Fibroblast of lung (primary cell): ENCODE measurements around the gene COL27A1. TPM values are rescaled to one million over a fixed set of nuclear protein-coding genes. Genes with fewer than 3 reads are reported as not detected.

Experiments used
- DNase-seq, 2 donors: peaks; one replicate each; pipeline versions ENCODE4 v3.0.0 to v3.0.0-alpha.2; 2010; ENCODE audit warnings: low read depth in 2 of 2
- H2AFZ ChIP-seq: 2 replicates; pipeline ENCODE4 v1.5.1; 2012; ENCODE audit warnings: low read length, control low read depth, inconsistent platforms
- H3K27ac ChIP-seq: 2 replicates; pipeline ENCODE4 v1.5.1; 2011; ENCODE audit warnings: low read length, control low read depth; ENCODE audit not compliant: insufficient read depth
- H3K27me3 ChIP-seq: 2 replicates; pipeline ENCODE4 v1.5.1; 2011; ENCODE audit warnings: mild to moderate bottlenecking, low read length; ENCODE audit not compliant: control insufficient read depth, insufficient read depth
- H3K36me3 ChIP-seq: 2 replicates; pipeline ENCODE4 v1.5.1; 2011; ENCODE audit warnings: low read length; ENCODE audit not compliant: control insufficient read depth, insufficient read depth
- H3K4me1 ChIP-seq: 2 replicates; pipeline ENCODE4 v1.5.1; 2011; ENCODE audit warnings: low read length; ENCODE audit not compliant: control insufficient read depth, insufficient read depth; ENCODE audit errors: extremely low read depth
- H3K4me2 ChIP-seq: 2 replicates; pipeline ENCODE4 v1.5.1; 2011; ENCODE audit warnings: low read length, control low read depth; ENCODE audit not compliant: insufficient read depth; ENCODE audit errors: extremely low read depth
- H3K4me3 ChIP-seq, 4 experiments: fragments of 200-600 bp in 1 of 4; sonication (generic) in 1 of 4; replicated peaks in 1 of 4; 2 replicates each; pipeline ENCODE4 v1.5.1; 2011 to 2016; ENCODE audit warnings: low read length in 4 of 4, low read depth in 3 of 4, mild to moderate bottlenecking in 3 of 4, control low read depth in 2 of 4, inconsistent platforms in 1 of 4, mixed read lengths in 1 of 4; ENCODE audit not compliant: insufficient read depth in 1 of 4; ENCODE audit errors: control extremely low read depth in 1 of 4
- H3K79me2 ChIP-seq: 2 replicates; pipeline ENCODE4 v1.5.1; 2012; ENCODE audit warnings: mild to moderate bottlenecking, low read length, inconsistent platforms; ENCODE audit not compliant: control insufficient read depth, insufficient read depth
- H3K9ac ChIP-seq: 2 replicates; pipeline ENCODE4 v1.5.1; 2011; ENCODE audit warnings: mild to moderate bottlenecking, low read length, control low read depth; ENCODE audit not compliant: insufficient read depth
- H3K9me3 ChIP-seq: 2 replicates; pipeline ENCODE4 v1.5.1; 2012; ENCODE audit warnings: low read depth, low read length; ENCODE audit not compliant: control insufficient read depth, insufficient read depth
- H4K20me1 ChIP-seq: 2 replicates; pipeline ENCODE4 v1.5.1; 2011; ENCODE audit warnings: low read length; ENCODE audit not compliant: control insufficient read depth, insufficient read depth; ENCODE audit errors: extremely low read depth
- CTCF ChIP-seq, 2 donors: IDR thresholded peaks in 1 of 2; conservative IDR thresholded peaks in 1 of 2; 1 replicate in 1 of 2; 2 replicates in 1 of 2; pipeline ENCODE4 v1.5.1; 2011 to 2012; ENCODE audit warnings: low read length in 2 of 2, control low read depth in 1 of 2, inconsistent platforms in 1 of 2, low read depth in 1 of 2, mild to moderate bottlenecking in 1 of 2
- EZH2 ChIP-seq: IDR thresholded peaks from 2 replicates; pipeline ENCODE4 v1.5.1; 2012; ENCODE audit warnings: low read length, control low read depth, mild to moderate bottlenecking; ENCODE audit errors: missing control alignments
- polyA plus RNA-seq, 2 donors: library from polyadenylated mRNA; depleted of rRNA in 1 of 2; stranded (reverse) in 1 of 2; unstranded in 1 of 2; fragments of >200 nt; gene quantifications; 2 replicates each; pipeline ENCODE4 v1.2.1, GENCODE V29; 2011 to 2012; ENCODE audit warnings: missing spikeins in 1 of 2
- total RNA-seq: library from RNA; depleted of rRNA; stranded (reverse); fragments of >200 nt; gene quantifications from 2 replicates; pipeline ENCODE4 v1.2.1, GENCODE V29; 2014

The COL27A1 gene
- total and polyA plus RNA-seq, 2 donors (not counting 1 experiment from before 2014, with no cell fraction given): 2.4 to 5.4 TPM

DNA sequence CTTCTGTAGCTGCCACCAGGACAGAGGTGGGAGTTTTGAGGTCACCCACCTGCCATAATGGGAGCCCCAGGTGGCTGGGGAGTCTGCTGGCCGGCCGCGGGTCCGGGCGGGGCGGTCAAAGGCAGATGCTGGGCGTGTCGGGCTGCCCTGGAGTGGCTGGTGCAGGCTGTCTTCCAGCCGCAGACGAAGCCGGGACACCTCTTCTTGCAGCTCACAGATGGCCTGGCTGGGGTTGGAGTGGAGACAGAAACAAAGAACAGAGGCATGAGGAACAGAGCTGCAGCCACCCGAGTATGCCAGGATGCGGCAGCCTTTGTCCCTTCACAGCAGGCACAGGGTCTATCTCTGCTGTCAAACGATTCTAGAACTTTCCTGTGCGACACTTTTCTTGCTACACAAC is 192.3 kb downstream of the COL27A1 start:
- H2AFZ ChIP-seq: no peak overlapping the region

DNA sequence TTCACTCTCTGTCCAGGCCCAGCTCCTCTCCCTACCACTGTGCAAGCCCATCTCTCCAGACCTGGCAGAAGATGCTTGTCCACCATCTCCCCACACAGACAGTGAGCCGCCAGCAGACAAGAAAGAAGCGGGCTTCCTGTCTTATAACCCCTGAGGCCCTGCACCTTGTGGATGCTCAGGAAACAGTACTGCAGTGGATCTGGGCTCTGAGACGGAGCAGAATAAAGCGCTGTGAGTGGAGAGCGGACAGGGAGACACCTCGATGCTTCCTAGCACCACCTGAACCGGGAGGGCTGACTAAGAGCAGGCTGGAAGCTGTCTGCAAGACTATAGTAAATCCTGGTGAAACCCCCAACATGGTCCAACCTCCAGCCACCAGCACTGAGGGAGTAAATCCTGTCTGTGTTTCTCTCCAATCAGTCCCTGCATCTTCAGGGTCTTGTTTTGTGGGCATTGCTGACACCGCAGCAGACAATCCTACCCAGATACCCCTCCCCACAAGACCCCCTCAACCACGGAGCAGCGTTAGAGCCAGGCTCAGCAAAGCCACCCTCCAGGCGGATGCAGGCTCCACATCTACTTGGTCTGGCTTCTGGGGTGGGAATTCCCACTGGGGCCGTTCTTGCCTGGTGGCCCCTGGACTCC is 193.0 kb downstream of the COL27A1 start:
- Histone ChIP-seq H2AFZ (no peak overlapping the region), H3K27me3 (no peaks in the 10 kb centered on the region), H4K20me1 (no peaks in the 10 kb centered on the region), H3K79me2 (no peaks in the 10 kb centered on the region), H3K27ac (peak overlapping the region; percentile 62), H3K4me2 (peak overlapping the region; percentile 8), H3K36me3 (peaks cover 20% of the 10 kb centered on the region), H3K9ac (no peak overlapping the region), H3K9me3 (no peaks in the 10 kb centered on the region), H3K4me3 (no peak overlapping the region), H3K4me1 (peaks cover 13% of the 10 kb centered on the region)
- DNase-seq: no peak
- TF ChIP-seq EZH2 (no peak), CTCF (conservative IDR thresholded peaks at IDR 0.05 in 1 of 2, IDR thresholded peaks at IDR 0.05 in 1 of 2; ENCODE audit: low read depth in 1 of 2, low read length in 2 of 2) (no peak)

More for the DNA sequence above, 192.3 kb downstream of the COL27A1 start:
- Histone ChIP-seq H3K9ac (no peak overlapping the region), H3K4me2 (no peak overlapping the region), H3K27me3 (no peaks in the 10 kb centered on the region), H3K27ac (no peak overlapping the region), H3K4me1 (peaks cover 13% of the 10 kb centered on the region), H3K79me2 (no peaks in the 10 kb centered on the region), H4K20me1 (no peaks in the 10 kb centered on the region), H3K36me3 (peaks cover 24% of the 10 kb centered on the region), H3K9me3 (no peaks in the 10 kb centered on the region), H3K4me3 (no peak overlapping the region)
- DNase-seq: no peak
- TF ChIP-seq CTCF (conservative IDR thresholded peaks at IDR 0.05 in 1 of 2, IDR thresholded peaks at IDR 0.05 in 1 of 2; ENCODE audit: low read depth in 1 of 2, low read length in 2 of 2): no peak
- no peak for TF ChIP-seq EZH2

- H3K4me2 ChIP-seq: peak overlapping the region; percentile 2
- peaks cover 20% of the 10 kb centered on the region for H3K36me3 ChIP-seq
- no peak overlapping the region for H2AFZ ChIP-seq
- no peaks in the 10 kb centered on the region for H3K79me2 ChIP-seq
- TF ChIP-seq EZH2 (no peak), CTCF (conservative IDR thresholded peaks at IDR 0.05 in 1 of 2, IDR thresholded peaks at IDR 0.05 in 1 of 2; ENCODE audit: low read depth in 1 of 2, low read length in 2 of 2) (no peak)
- no peak overlapping the region for H3K9ac ChIP-seq
- H3K27me3 ChIP-seq: no peaks in the 10 kb centered on the region
- peak; percentile 97 to 100 for DNase-seq
- H3K4me1 ChIP-seq: peaks cover 13% of the 10 kb centered on the region
- H3K27ac ChIP-seq: peak overlapping the region; percentile 62
- no peaks in the 10 kb centered on the region for H3K9me3 ChIP-seq
- H3K4me3 ChIP-seq: no peak overlapping the region
- H4K20me1 ChIP-seq: no peaks in the 10 kb centered on the region
Observed at GRCh38 chr9:114348906-114349482, 193.7 kb downstream of the COL27A1 start.
